ENCODE data around the gene STK11.

The STK11 gene

GRCh38 chr19:1260749-1261537, 55.4 kb downstream of the STK11 start:
- Histone ChIP-seq H3K27ac (peak overlapping the region; percentile 93 to 95), H3K36me3 (peaks cover 13 to 26% (median 24%) of the 10 kb centered on the region in 3 donors), H3K27me3 (no peaks in the 10 kb centered on the region), H3K9me3 (no peaks in the 10 kb centered on the region), H3K4me3 (peak overlapping the region; percentile 64 to 77), H3K4me1 (peaks cover 10 to 77% (median 72%) of the 10 kb centered on the region in 4 donors)
- DNase-seq, result peak; percentile 94 to 98
- no peak for TF ChIP-seq CTCF (IDR thresholded peaks at IDR 0.05)
- intact Hi-C loops (cut with DNase I; ENCODE audit: low total_unique reads), result no loop called here

- Histone ChIP-seq H3K4me3 (peak overlapping the region; percentile 64 to 77), H3K36me3 (peaks cover 9 to 20% (median 19%) of the 10 kb centered on the region in 3 donors), H3K9me3 (no peaks in the 10 kb centered on the region), H3K27ac (peak overlapping the region; percentile 93 to 95), H3K4me1 (peaks cover 10 to 81% (median 75%) of the 10 kb centered on the region in 4 donors), H3K27me3 (no peaks in the 10 kb centered on the region)
- DNase-seq, result no peak
- intact Hi-C loops (cut with DNase I; ENCODE audit: low total_unique reads), result no loop called here
- peak in 1 of 2 experiments; percentile 19 for TF ChIP-seq CTCF (IDR thresholded peaks at IDR 0.05)
These were observed 55.9 kb downstream of the STK11 start for GRCh38 chr19:1261538-1261797.

GRCh38 chr19:1261798-1262622, 56.4 kb downstream of the STK11 start:
- peaks cover 10 to 86% (median 77%) of the 10 kb centered on the region in 4 donors for H3K4me1 ChIP-seq

GRCh38 chr19:1262623-1263123, 57.1 kb downstream of the STK11 start:
- H3K4me3 ChIP-seq, result peak overlapping the region in 1 of 2 donors; percentile 77
- no peaks in the 10 kb centered on the region for H3K9me3 ChIP-seq
- intact Hi-C loops (cut with DNase I; ENCODE audit: low total_unique reads), result no loop called here
- H3K27me3 ChIP-seq, result no peaks in the 10 kb centered on the region
- H3K27ac ChIP-seq, result peak overlapping the region; percentile 93 to 95
- TF ChIP-seq CTCF (IDR thresholded peaks at IDR 0.05), result no peak
- peaks cover 13 to 91% (median 80%) of the 10 kb centered on the region in 4 donors for H3K4me1 ChIP-seq
- no peak for DNase-seq
- peaks cover 0 to 11% (median 7%) of the 10 kb centered on the region in 3 donors for H3K36me3 ChIP-seq

More at GRCh38 chr19:1261798-1262622, 56.4 kb downstream of the STK11 start:
- peak overlapping the region; percentile 64 to 77 for H3K4me3 ChIP-seq
- TF ChIP-seq CTCF (IDR thresholded peaks at IDR 0.05), result no peak
- H3K27ac ChIP-seq, result peak overlapping the region; percentile 93 to 95
- H3K9me3 ChIP-seq, result no peaks in the 10 kb centered on the region
- peak; percentile 71 to 94 for DNase-seq
- peaks cover 4 to 15% (median 14%) of the 10 kb centered on the region in 3 donors for H3K36me3 ChIP-seq
- no peaks in the 10 kb centered on the region for H3K27me3 ChIP-seq
- intact Hi-C loops (cut with DNase I; ENCODE audit: low total_unique reads), result no loop called here

- no peak for DNase-seq
- Histone ChIP-seq H3K9me3 (no peaks in the 10 kb centered on the region), H3K4me1 (peaks cover 13 to 91% (median 80%) of the 10 kb centered on the region in 4 donors), H3K27ac (peak overlapping the region; percentile 93 to 95), H3K36me3 (peaks cover 0 to 6% (median 2%) of the 10 kb centered on the region in 3 donors), H3K4me3 (no peak overlapping the region), H3K27me3 (no peaks in the 10 kb centered on the region)
- no peak for TF ChIP-seq CTCF (IDR thresholded peaks at IDR 0.05)
- intact Hi-C loops (cut with DNase I; ENCODE audit: low total_unique reads), result no loop called here
These were observed 57.6 kb downstream of the STK11 start for GRCh38 chr19:1263188-1263587.
